Eye (tissue), 1 donor: Measurements from ENCODE around the gene PYCR2.
A peak's percentile ranks its signal among the peaks of the same experiment; 100 is the strongest.

Source experiments
- DNase-seq: peaks from one replicate; pipeline ENCODE4 v3.0.0-alpha.2; 2015

Gene PYCR2

DNA sequence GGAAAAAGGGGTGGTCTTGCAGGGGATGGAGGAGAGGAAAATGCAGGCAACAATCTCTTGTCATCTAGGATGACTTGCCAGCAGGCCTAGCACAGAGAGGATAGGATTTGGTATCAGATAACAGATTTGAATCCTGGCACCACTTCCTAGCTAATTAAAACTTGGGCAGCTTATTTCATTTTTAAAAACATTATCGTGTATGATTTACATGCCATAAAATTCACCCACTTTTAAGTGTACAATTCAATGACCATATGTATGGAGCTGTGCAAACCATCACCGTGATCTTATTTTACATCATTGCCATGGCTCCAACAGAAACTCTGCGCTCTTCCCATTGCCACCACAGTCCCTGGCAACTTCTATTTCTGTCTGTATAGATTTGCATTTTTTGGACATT is 6.9 kb downstream of the PYCR2 start:
- DNase-seq = no peak

DNA sequence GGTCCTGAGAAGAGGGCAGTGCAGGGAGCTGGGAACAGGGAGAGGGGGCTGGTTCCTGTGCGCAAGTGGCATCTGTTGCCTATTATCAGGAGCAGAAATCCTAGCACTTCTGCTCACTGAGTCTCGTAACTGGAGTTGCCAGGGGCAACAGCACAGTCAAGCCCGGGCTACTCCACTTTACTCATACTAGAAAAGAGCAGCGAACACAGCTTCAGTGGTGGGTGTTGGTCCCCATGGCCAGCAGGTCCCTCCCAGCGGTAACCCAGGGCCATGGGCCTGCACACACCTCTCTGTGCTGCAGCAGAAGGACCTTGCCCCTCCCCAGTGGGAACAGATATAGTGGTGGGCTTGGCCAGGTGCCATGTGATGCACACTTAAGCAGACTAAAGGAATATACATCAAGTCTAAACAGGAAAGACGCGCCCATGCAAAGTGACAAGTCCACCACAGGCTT is 8.5 kb downstream of the PYCR2 start:
- peak; percentile 59 for DNase-seq

DNA sequence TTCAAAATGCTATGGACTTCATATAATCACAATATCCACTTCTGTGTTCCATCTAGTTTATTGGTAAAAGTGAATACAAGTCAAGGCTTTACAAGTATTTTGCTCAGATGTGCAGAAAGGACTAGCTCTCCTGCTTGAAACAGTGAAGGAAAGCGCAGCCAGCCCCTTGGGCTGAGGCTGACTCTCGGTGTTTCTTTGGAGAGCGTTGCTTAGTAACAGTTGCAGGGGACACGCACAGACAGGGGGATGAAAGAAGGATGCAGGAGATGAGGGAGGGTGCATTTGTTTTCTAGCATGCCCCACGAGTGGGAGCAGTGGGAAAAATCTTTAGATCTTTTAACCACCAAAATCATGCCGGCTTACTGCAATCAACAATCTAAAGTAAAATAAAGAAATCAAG is 9.1 kb downstream of the PYCR2 start:
- no peak for DNase-seq

DNA sequence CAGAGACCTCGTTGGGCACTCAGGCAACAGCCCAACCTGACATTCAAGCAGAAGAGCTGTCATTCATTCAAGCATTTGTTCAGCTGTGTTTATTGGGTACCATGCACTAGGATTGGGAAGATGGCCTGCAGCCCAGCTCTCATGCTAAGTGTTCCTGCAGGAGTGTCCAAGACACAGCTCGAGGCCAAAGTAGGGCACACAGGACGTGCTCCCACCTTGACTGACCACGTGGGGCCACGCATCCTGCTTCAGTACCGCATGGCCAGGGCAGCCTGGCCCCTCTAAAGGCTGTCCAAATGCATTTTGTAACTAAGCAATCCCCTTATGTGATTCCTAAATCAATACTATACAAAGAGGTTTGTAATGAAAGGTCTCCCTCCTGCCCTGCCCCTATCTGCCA is 9.7 kb downstream of the PYCR2 start:
- no peak for DNase-seq

DNA sequence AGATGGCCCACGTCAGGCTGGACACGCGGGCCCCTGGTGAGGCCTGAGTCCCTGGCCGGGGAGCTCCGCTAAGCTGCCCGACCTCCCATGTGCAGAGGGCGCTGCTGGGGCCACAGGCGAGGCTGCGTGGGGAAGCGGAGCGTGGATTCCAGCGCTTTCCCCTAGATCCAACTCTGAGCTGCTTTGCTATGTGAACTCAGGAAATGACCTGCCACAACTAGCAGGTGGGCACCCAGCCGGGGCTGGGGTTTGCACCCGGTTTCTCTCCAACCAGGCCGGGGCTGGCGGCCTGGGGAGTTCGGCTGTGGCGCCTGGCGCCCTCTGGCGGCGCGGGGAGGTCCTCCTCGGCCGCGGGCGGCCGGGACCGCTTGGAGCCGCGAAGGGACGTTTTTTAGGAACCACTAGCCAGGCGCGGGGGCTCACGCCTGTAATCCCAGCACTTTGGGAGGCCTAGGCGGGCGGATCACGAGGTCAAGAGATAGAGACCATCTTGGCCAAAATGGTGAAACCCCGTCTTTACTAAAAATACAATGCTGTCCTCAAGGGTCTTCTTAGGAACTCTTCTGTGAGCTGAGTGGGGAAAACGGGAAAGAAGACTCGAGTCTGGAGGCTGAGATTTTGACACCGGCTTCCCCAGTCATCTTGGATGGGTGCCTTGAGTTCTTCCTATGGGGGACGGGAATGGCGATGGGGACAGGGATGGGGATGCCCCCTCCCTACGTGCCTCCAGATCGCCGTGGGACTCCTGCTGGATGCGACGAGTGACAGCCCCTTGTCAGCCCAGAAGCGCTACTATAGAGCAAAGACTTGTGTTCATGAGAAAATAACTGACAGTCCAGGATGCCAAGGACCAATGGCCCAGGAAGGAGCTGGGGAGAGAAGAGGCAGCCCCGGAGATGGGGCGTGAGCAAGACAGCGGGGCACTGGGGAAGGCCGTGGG is 12.6 kb downstream of the PYCR2 start:
- peak; percentile 78 for DNase-seq

DNA sequence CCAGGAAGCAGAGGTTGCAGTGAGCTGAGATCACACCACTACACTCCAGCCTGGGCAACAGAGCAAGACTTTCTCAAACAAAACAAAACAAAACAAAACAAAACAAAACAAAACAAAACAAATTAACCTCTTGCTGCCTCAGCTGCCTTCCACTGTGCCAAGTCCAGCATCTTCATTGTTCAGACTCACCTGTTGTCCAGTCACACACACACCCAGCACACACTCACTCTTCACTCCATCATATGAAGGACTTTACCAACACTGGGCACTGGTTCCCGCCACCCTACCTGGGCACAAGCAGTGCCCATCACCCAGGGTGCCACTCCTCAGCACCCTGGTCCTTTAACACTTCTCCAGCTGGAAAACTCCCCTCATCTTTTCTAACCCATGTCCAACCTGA is 14.6 kb downstream of the PYCR2 start:
- DNase-seq = no peak

DNA sequence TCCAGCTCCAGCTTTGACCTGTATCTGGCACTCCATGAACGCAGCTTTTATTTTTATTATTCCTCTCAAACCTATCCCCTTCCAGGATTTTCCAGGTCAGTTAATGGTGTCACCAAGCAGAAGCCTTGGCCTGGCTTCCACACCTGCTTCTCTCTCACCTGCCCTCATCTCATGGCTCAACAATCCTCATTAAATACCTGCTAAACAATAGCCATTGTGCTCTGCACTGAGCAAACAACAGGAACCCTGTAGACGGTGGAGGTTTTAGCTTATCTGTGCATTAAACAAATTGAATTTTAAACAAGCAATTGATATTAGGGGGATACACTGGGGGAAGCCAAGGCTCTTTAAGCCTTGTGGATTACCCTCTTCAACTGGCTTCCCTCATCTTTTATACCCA is 15.3 kb downstream of the PYCR2 start:
- DNase-seq = no peak

DNA sequence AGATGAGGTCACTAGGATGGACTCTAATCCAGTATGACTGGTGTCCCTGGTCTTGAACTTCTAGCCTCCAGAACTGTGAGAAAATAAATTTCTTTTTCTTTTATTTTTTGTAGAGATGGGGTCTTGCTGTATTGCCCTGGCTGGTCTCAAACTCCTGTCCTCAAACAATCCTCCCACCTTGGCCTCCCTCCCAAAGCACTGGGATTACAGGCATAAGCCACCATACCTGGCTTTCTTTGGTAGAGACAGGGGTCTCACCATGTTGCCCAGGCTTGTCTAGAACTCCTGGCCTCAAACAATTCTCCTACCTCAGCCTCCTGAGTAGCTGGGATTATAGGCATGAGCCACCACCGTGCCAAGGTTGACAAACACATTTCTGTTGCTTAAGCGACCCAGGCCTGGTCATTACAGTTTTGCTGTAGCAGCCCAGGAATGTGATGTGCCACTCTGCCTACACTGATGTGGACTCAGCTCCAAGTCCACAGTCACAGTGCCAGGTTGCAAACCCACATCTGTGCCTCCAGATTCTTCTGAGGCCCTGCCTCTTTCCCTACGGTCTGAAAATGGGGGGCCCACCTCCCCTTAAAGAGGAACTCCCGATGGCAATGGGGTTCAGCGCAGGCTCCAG is 15.9 kb downstream of the PYCR2 start:
- DNase-seq = no peak

DNA sequence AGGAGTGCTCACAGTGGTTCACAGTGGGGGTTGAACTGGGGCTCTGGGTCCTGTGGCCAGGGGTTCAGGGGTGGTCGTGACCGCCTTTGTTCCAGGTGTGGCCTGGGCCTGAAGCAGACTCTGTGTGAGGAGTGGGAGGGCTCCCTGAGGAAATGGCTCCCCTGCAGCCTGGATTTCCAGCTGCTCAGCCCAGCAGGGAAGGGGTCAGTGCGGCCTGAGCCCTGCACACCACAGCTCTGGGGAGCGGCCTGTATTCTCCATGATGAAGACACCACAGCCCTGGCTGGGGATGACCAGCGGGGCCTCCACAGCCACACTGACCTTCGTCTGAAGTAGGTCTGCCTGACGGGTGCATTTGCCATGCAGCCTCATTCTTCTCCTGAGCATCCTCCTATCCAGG is 16.7 kb downstream of the PYCR2 start:
- no peak for DNase-seq

DNA sequence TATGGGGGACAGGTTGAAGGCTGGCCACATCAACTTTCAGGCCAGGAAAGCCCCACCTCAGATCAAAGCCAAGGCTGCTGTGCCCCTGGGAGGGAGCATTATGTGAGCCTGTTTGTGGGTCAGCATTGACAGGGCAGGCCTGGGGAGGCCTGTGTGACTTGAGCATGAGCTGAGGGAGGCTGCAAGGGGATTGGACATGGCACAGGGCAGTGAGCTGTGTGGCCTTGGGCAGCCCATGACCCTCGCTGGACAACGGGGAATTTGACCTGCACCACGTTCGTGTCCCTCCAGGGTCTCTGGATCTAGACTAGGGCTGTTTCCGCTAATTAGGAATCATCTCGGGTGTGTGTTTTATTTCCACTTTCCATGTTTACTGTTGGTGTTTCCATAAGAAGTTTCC is 17.6 kb downstream of the PYCR2 start:
- no peak for DNase-seq

DNA sequence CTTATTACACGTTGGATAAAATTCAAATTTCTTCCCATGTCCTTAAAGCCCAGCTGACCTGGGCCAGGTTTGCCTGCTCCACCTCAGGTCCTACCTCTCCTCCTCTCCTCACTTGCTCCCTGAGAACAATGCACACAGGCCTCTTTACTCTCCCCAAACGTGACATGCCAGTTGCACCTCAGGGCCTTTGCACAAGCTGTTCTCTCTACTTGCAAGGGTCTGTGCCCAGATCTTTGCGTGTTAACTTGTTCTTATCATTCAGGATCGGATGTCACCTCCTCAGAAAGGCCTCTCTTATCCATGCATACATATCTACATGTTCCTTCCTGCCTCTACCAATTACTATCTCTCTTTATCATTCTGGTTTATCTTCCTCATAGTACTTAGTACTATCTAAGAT is 20.4 kb downstream of the PYCR2 start:
- no peak for DNase-seq

DNA sequence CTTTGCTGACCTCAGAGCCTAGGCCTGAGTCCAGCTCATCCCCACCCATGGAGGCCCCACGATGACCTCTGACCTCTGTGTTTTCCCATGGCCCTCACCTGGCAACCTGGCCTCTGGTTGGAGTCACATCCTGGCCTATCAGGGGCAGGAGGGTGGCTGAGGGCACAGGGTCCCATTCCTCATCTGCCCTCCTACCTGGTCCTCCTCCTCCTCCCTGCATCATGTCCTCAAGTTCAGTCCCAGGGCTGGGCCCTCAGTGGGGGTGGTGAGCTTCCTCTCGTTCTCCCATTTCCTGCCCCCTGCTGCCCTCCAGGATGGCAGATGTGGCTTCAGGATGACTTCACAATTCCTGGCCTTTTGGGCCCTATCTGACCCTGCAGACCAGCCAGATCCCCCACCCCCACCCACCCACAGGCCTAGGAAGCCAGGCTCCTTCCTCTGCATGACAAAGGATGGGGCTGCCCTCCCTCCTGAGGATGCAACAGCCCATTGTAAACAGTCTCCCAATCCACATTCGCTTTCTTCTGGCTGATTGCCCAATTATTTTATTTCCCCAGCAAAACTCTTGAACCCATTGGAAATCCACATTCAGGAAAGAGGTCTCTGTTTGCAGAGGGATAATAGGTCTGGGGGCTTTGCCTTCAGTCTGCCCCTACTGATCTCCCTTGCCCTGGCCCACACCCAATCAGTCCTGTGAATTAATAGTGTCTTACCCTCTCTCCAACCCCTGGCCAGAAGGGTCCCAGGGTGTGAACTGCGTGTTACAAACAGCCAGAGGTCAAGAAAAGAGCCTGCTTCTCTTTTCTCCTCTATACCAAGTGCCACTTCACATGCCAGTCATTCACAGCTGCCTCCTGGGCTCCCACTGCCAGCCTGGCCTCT is 24.8 kb downstream of the PYCR2 start:
- DNase-seq = no peak

DNA sequence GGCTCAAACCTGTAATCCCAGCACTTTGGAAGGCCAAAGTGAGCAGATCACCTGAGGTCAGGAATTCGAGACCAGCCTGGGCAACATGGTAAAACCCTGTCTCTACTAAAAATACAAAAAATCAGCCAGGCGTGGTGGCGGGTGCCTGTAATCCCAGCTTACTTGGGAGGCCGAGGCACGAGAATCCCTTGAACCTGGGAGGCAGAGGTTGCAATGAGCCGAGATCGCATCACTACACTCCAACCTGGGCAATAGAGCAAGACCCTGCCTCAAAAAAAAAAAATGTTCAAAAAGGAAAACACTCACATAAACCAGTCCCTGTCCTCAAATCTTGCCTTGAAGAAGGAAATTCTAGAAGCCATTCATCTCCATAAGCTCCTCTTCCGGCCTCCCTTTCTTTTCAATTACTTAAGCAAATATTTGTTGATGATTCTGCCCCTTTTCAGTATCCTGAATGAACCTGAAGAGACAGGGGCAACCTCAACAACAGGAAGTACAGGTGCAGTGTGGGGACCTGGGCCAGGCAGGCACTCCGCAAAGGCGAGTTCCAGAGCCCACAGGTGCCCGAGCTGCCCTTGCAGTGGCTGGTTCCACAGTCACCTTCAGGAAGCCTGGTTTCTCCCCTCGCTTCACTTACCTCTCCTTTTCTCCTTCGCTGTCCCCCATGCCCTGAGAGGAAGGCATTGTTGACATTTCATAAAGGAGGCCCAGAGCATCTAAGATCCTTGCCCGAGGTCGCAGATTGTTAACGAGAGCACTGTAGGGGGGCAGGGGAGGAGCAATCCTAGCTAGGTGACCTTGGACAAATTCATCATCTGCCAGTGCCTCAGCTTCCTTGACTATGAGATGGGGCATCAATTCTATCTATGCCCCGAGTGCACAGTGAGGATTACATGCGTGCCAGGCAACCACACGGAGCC is 26.2 kb downstream of the PYCR2 start:
- no peak for DNase-seq

DNA sequence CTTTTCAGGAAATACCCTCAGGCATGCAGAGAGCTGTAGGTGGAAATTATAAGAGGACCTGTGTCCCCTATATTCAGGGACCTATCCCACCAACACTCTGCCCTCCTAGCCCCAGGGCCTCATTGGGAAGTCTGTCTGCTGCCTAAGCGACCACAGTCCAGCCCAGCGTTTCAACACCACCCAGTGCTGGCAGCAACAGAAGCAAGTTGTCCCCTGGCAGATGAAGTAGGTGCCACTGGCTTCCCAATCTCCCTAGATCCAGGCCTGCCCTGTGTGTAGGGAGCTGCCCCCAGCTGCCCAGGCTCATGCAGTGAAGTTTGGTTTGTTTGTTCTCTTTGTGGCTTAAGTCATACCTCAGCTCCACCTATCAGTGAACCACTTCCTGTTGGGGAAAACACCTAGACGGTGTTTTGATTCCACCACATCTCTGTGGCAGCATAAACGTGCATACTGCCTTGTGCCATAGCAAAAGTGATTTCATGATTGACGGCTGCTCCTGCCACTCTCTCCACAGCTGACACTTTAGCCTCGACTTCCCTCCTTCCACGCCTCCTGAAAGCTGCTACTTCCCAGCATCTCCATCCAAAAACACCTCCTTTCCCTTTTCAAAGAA is 27.0 kb downstream of the PYCR2 start:
- no peak for DNase-seq

DNA sequence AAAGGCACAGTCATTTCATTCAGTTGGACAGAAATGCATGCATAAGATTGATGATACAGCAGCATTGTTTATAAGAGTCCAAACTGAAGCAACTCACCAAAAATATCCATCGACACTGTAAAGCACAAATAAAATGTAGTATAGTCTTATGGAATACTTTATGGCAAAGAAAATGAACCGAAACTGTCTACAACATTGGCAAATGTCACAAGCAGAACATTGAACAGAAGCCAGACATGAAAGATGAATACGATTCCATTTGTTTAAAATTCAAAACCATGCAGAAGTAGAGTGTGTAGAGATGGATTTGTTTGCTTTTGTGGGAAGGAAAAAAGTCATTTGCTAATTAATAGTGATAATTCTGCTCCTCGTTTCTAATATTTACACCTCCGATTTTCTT is 27.6 kb downstream of the PYCR2 start:
- no peak for DNase-seq

DNA sequence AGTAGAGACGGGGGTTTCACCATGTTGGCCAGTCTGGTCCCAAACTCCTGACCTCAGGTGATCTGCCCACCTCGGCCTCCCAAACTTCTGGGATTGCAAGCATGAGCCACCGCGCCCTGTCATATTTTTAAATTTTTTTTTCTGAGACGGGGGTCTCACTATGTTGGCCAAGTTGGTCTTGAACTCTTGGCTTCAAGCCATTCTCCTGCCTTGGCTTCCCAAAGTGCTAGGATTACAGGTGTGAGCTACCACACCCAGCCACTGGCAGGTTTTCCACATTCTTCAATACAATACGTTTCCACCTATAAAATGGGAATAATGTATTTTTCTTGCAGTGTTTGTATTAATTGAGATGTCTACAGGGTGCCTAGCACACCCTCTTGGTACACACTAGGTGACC is 31.7 kb downstream of the PYCR2 start:
- no peak for DNase-seq

DNA sequence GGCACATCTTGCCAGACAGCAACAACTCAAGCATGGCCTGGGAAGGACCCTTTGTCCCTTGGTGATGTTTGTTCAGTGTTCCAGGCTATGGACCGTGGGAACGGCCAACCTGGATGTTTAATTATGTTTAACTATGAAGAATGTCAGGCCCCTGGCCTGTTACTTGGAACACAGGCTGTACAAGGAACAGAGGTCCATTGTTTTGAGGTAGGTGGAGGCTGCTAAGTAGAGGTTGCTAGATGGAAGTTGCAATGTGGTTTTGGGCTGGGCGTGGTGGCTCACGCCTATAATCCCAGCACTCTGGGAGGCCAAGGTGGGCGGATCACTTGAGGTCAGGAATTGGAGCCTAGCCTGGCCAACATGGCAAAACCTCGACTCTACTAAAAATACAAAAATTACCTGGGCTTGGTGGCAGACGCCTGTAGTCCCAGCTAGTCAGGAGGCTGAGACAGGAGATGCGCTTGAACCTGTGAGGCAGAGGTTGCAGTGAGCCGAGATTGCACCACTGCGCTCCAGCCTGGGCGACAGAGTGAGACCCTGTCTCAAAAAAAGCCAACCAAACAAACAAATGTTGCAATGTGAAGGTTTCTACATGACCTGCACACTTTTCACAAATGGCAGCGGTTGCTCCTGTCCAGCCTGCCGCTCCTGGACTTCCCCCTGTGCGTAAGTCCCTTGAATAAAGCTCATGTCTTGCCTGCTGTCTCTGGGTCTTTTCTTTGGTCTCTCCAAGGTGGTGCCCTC is 32.6 kb downstream of the PYCR2 start:
- no peak for DNase-seq

DNA sequence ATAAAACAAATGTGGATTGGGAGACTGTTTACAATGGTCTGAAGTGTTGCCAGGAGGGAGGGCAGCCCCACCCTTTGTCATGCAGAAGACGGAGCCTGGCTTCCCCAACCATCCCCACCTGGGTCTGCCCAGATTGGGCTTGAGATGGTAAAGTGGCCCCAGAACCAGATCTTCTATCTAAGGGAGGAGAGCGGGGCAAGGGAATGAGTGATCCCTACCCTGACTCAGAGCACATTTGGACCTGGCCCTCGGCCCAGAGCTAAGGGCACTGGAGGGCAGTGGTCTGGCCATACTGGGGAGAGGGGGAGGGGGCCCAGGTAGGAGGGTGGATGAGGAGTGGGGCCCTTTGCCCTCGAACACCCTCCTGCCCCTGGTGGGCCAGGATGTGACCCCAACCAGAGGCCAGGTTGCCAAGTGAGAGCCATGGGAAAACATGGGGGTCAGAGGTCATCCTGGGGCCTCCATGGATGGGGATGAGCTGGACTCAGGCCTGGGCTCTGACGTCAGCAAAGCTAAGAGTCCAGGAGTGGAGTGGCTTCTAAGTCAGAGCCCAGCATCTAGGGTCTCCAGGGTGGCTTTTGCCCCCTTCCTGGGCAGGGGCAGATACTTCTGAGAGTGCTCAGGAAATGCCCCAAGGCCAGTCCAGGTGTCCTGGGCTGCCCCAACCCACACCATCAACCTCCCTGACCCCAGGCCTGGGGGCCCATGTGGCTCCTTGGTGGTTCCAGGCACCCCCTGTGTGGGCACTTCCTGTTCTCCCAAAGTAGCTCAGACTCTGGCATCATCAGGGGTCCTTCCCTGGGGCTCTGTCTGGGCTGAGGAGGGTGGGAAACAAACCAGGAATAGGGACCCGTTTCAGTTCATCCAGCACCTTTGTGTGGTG is 33.5 kb downstream of the PYCR2 start:
- DNase-seq = no peak

DNA sequence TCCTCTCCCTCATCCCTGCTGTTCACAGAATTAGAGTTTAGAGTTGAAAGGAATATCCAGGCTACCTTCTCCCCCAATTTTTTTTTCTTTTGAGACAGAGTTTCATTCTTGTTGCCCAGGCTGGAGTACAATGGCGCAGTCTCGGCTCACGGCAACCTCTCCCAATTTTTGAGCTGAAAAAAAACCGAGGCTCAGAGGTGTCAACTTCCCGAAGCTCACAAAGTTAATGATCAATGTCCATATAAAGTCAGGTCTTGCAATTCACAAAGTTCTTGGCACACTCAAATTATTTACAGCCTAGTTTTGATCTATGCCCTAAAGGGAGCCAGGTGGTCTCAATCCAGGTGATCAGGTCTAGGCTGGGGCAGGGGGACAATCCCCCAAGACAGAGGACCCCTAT is 34.3 kb downstream of the PYCR2 start:
- DNase-seq = no peak
